Panc1 (cell line): ENCODE data around the gene OR10D3.

Experiments used
- CTCF ChIP-seq: fragments of 450-650 bp; IDR thresholded peaks from 2 replicates; pipeline ENCODE4 v1.5.1; 2017; ENCODE audit warnings: mild to moderate bottlenecking
- POLR2AphosphoS5 ChIP-seq: IDR thresholded peaks from 2 replicates; pipeline ENCODE4 v1.6.1; 2012; ENCODE audit warnings: mild to moderate bottlenecking, low read depth, low read length, moderate library complexity
- REST ChIP-seq, 2 experiments: IDR thresholded peaks; 2 replicates each; pipeline ENCODE4 v1.6.1; 2011 to 2012; ENCODE audit warnings: low read depth in 2 of 2, control low read depth in 1 of 2, low read length in 1 of 2, mild to moderate bottlenecking in 1 of 2, moderate library complexity in 1 of 2; ENCODE audit not compliant: insufficient read depth in 1 of 2

GRCh38 chr11:124160986-124161385, 22.2 kb upstream of the OR10D3 start:
- TF ChIP-seq POLR2AphosphoS5: no peak
- no peak for TF ChIP-seq CTCF
- TF ChIP-seq REST (IDR thresholded peaks at IDR 0.05; ENCODE audit: insufficient read depth in 1 of 2, low read depth in 2 of 2, low read length in 1 of 2): no peak
